Measurements from ENCODE around the gene CCDC106. TPM values are rescaled to one million over a fixed set of nuclear protein-coding genes. Genes with fewer than 3 reads are reported as not detected.

The CCDC106 gene
- total and polyA plus RNA-seq, 7 experiments from 2014 or later = 2.1 to 9.6 (median 3.7) TPM

DNA sequence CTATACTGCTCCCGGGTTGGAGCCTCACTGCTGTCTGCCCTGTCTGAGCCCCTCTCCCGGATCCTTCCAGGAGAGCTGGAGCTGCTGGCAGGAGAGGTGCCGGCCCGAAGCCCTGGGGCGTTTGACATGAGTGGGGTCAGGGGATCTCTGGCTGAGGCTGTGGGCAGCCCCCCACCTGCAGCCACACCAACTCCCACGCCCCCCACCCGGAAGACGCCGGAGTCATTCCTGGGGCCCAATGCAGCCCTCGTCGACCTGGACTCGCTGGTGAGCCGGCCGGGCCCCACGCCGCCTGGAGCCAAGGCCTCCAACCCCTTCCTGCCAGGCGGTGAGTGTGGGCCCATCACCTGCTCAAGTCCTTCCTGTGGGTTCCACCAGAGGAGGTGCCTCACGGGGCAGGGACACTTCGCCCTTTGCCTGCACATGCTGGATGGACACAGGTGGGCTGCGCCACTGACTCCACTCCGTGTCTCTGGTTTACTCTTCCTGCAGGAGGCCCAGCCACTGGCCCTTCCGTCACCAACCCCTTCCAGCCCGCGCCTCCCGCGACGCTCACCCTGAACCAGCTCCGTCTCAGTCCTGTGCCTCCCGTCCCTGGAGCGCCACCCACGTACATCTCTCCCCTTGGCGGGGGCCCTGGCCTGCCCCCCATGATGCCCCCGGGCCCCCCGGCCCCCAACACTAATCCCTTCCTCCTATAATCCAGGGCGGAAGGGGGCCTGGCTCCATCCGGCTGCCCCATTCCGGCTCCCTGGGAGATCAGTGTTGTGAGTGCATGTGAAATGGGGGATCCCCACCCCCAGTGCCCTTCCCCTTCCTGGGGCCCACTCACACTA is 46.9 kb downstream of the CCDC106 start:
- peaks cover 0 to 80% (median 11%) of the 10 kb centered on the region in 3 experiments for H3K36me3 ChIP-seq (ENCODE audit: control insufficient read depth in 2 of 3, insufficient read depth in 3 of 3, low read length in 3 of 3)
- intact Hi-C loops (cut with micrococcal nuclease) = no loop called here
- CTCF ChIA-PET = no interaction called here

DNA sequence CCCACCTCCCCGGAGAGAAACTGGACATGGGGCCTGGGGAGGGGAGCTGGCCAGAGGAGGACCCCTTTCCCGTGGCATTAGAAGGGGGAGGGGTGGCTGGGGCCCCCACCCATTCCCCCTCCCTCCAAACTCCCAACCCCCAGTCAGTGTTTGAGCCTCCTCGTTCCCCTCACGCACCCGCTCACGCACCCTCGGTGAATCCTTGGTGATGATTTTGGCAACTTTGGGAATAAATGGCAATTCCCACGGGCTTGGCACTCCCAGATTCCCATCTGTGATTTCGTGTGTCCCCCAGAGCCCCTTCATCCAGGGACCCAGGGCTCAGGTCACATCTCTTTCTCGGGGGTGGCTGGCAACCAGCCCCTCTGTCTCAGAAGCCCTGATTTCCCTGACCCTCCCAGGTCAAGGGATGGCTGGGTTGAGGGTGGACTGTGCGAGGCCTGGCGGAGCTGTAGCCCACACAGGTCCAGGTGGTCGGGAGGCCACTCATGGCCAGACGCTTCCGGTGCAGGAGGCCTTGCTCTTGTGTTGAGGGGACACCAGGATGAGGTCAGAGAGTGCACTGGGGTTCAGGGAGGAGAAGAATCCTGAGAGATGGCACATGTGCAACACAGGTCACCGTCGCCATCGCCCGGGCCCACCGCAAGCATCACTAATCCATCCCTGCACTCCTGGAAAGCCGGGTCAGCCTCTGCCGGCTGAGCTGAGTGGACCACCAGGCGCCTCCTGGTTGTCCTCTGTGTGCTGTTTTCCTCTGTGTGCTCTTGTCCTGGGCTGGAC is 47.7 kb downstream of the CCDC106 start:
- peaks cover 0 to 17% (median 4%) of the 10 kb centered on the region in 5 donors for H3K36me3 Mint-ChIP-seq

More for the DNA sequence above, 46.9 kb downstream of the CCDC106 start:
- DNase-seq = no peak
- H3K27me3 ChIP-seq (ENCODE audit: control insufficient read depth in 2 of 2, insufficient read depth in 2 of 2, low read length in 2 of 2) = no peaks in the 10 kb centered on the region
- no peaks in the 10 kb centered on the region for H3K27me3 Mint-ChIP-seq
- H3K9me3 ChIP-seq (ENCODE audit: control insufficient read depth in 2 of 3, low read length in 3 of 3) = no peaks in the 10 kb centered on the region
- H3K9me3 Mint-ChIP-seq = peaks cover 0 to 1% (median 0%) of the 10 kb centered on the region in 11 donors
- peaks cover 0 to 12% (median 3%) of the 10 kb centered on the region in 5 donors for H3K36me3 Mint-ChIP-seq
- H3K4me3 ChIP-seq (ENCODE audit: low read length) = no peak overlapping the region
- H3K27ac Mint-ChIP-seq = no peak overlapping the region
- H3K4me1 Mint-ChIP-seq = peaks cover 0 to 6% (median 0%) of the 10 kb centered on the region in 7 donors
- no peaks in the 10 kb centered on the region for H3K4me1 ChIP-seq (ENCODE audit: control insufficient read depth in 2 of 2, insufficient read depth in 2 of 2, low read length in 2 of 2)
- no peak overlapping the region for H3K4me3 Mint-ChIP-seq
- ATAC-seq = no peak
- POLR2A ChIA-PET = no interaction called here
- H3K27ac ChIP-seq (ENCODE audit: low read depth, low read length) = no peak overlapping the region

DNA sequence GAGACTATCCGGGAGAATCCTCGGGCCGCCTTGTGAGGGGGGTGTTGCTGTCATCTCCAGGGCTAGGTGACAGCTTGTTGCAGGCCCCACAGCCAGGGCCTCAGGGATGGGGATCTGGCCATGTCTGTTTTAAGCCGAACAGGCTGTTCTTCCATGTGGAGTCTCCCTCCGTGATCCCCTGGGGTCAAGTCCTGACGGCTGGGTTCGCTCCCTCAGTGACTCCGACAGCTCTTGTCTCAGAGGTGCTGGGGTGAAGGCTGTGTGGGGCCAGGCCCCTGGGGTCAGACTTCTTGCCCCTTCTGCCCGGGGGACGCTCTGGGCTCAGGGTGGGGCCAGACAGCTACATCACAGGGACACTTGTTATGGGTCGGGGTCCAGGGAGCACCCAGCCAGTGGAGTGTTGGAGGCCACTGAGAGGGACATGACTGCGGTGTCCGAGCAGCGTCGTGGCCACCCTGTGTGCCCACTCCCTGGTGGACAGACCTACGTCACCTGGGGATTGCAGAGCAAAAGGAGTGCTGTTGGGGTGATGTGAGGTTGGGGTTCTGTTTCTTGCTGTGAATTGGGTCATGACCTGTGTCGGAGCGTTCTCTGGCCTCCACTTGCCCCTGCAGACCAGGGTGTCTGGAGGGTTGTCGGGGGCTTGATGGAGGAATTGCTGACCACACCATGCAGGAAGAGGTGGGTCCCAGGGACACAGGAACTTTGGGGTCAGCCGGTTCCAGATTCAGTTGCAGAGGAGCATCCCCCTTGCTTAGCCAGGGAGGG is 48.5 kb downstream of the CCDC106 start:
- peaks cover 0 to 1% (median 0%) of the 10 kb centered on the region in 11 donors for H3K9me3 Mint-ChIP-seq
- H3K4me1 Mint-ChIP-seq = peaks cover 0 to 7% (median 0%) of the 10 kb centered on the region in 7 donors
- no peaks in the 10 kb centered on the region for H3K4me1 ChIP-seq (ENCODE audit: control insufficient read depth in 2 of 2, insufficient read depth in 2 of 2, low read length in 2 of 2)
- H3K36me3 ChIP-seq (ENCODE audit: control insufficient read depth in 2 of 3, insufficient read depth in 3 of 3, low read length in 3 of 3) = peaks cover 0 to 70% (median 0%) of the 10 kb centered on the region in 3 experiments
- ChIA-PET POLR2A (no interaction called here), CTCF (no interaction called here)
- H3K4me3 ChIP-seq (ENCODE audit: low read length) = no peak overlapping the region
- ATAC-seq (no peak), DNase-seq (no peak)
- intact Hi-C loops (cut with micrococcal nuclease) = no loop called here
- no peak overlapping the region for H3K4me3 Mint-ChIP-seq
- H3K27me3 ChIP-seq (ENCODE audit: control insufficient read depth in 2 of 2, insufficient read depth in 2 of 2, low read length in 2 of 2) = no peaks in the 10 kb centered on the region
- no peak overlapping the region for H3K27ac ChIP-seq (ENCODE audit: low read depth, low read length)
- H3K27me3 Mint-ChIP-seq = no peaks in the 10 kb centered on the region
- H3K9me3 ChIP-seq (ENCODE audit: control insufficient read depth in 2 of 3, low read length in 3 of 3) = no peaks in the 10 kb centered on the region
- peaks cover 0 to 19% (median 4%) of the 10 kb centered on the region in 5 donors for H3K36me3 Mint-ChIP-seq
- no peak overlapping the region for H3K27ac Mint-ChIP-seq

More for the DNA sequence above, 47.7 kb downstream of the CCDC106 start:
- CTCF ChIA-PET = no interaction called here
- Mint-ChIP-seq H3K4me1 (peaks cover 0 to 7% (median 0%) of the 10 kb centered on the region in 7 donors), H3K4me3 (no peak overlapping the region), H3K9me3 (peaks cover 0 to 1% (median 0%) of the 10 kb centered on the region in 11 donors), H3K27me3 (no peaks in the 10 kb centered on the region), H3K27ac (no peak overlapping the region)
- H3K27me3 ChIP-seq (ENCODE audit: control insufficient read depth in 2 of 2, insufficient read depth in 2 of 2, low read length in 2 of 2) = no peaks in the 10 kb centered on the region
- ATAC-seq (no peak), DNase-seq (no peak)
- no peaks in the 10 kb centered on the region for H3K4me1 ChIP-seq (ENCODE audit: control insufficient read depth in 2 of 2, insufficient read depth in 2 of 2, low read length in 2 of 2)
- no peak overlapping the region for H3K4me3 ChIP-seq (ENCODE audit: low read length)
- no peak overlapping the region for H3K27ac ChIP-seq (ENCODE audit: low read depth, low read length)
- POLR2A ChIA-PET = no interaction called here
- H3K9me3 ChIP-seq (ENCODE audit: control insufficient read depth in 2 of 3, low read length in 3 of 3) = no peaks in the 10 kb centered on the region
- intact Hi-C loops (cut with micrococcal nuclease) = no loop called here
- peaks cover 0 to 75% (median 4%) of the 10 kb centered on the region in 3 experiments for H3K36me3 ChIP-seq (ENCODE audit: control insufficient read depth in 2 of 3, insufficient read depth in 3 of 3, low read length in 3 of 3)

DNA sequence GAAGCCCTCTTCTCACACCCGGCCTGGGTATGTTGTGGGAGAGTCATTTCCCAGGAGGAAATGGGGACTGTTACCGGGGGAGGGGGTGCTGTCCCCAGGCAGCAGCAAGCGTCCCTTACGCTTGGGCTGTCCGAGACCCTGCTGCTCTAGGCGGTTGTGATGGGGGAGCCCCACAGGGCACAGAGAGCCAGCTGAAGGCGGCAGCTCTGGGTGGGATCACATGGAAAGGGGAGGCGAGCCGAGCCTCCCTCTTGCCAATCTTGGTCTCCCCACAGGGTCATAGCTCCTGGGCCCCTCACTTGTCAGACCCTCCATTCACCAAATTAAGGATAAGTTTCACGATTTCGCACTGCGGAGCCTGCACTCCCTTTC is 49.0 kb downstream of the CCDC106 start:
- H3K27ac ChIP-seq (ENCODE audit: low read depth, low read length) = no peak overlapping the region
- DNase-seq (no peak), ATAC-seq (no peak)
- intact Hi-C loops (cut with micrococcal nuclease) = no loop called here
- Mint-ChIP-seq H3K9me3 (peaks cover 0 to 1% (median 0%) of the 10 kb centered on the region in 11 donors), H3K36me3 (peaks cover 0 to 19% (median 4%) of the 10 kb centered on the region in 5 donors), H3K4me3 (no peak overlapping the region), H3K27me3 (no peaks in the 10 kb centered on the region), H3K4me1 (peaks cover 0 to 7% (median 0%) of the 10 kb centered on the region in 7 donors), H3K27ac (peak overlapping the region in 1 of 9 donors; percentile 14)
- CTCF ChIA-PET = no interaction called here
- no peak overlapping the region for H3K4me3 ChIP-seq (ENCODE audit: low read length)
- no peaks in the 10 kb centered on the region for H3K27me3 ChIP-seq (ENCODE audit: control insufficient read depth in 2 of 2, insufficient read depth in 2 of 2, low read length in 2 of 2)
- no peaks in the 10 kb centered on the region for H3K4me1 ChIP-seq (ENCODE audit: control insufficient read depth in 2 of 2, insufficient read depth in 2 of 2, low read length in 2 of 2)
- H3K9me3 ChIP-seq (ENCODE audit: control insufficient read depth in 2 of 3, low read length in 3 of 3) = no peaks in the 10 kb centered on the region
- peaks cover 0 to 64% (median 0%) of the 10 kb centered on the region in 3 experiments for H3K36me3 ChIP-seq (ENCODE audit: control insufficient read depth in 2 of 3, insufficient read depth in 3 of 3, low read length in 3 of 3)
- POLR2A ChIA-PET = interaction anchor here (1.1 kb wide), 1 partner anchor 26 kb away, joined by 3 read pairs; no protein-coding TSS in a partner anchor

DNA sequence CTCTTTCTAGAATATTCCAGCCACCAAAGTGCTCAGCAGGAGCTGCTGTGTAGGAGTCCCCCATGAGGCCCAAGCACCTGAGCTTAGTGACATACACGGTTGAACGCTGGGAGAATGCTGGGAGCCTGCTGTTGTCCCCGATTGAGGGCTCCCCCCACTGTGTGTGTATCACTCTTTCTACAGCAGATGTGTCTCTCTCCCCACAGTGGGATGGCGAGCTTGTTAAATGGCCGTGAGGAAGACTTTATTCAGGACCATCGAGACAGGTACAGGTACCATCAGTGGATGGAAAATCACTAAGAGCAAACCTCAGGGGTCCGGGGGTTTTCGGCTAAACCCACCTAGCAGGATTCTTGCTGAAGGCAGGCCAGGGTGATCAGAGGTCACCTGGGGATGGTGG is 49.7 kb downstream of the CCDC106 start:
- Histone ChIP-seq H3K4me3 (ENCODE audit: low read length) (no peak overlapping the region), H3K9me3 (ENCODE audit: control insufficient read depth in 2 of 3, low read length in 3 of 3) (no peaks in the 10 kb centered on the region), H3K36me3 (ENCODE audit: control insufficient read depth in 2 of 3, insufficient read depth in 3 of 3, low read length in 3 of 3) (peaks cover 0 to 58% (median 0%) of the 10 kb centered on the region in 3 experiments), H3K27ac (ENCODE audit: low read depth, low read length) (no peak overlapping the region), H3K4me1 (ENCODE audit: control insufficient read depth in 2 of 2, insufficient read depth in 2 of 2, low read length in 2 of 2) (no peaks in the 10 kb centered on the region), H3K27me3 (ENCODE audit: control insufficient read depth in 2 of 2, insufficient read depth in 2 of 2, low read length in 2 of 2) (no peaks in the 10 kb centered on the region)
- CTCF ChIA-PET = no interaction called here
- Mint-ChIP-seq H3K4me3 (no peak overlapping the region), H3K9me3 (peaks cover 0 to 1% (median 0%) of the 10 kb centered on the region in 11 donors), H3K36me3 (peaks cover 0 to 19% (median 8%) of the 10 kb centered on the region in 5 donors), H3K4me1 (peaks cover 0 to 7% (median 0%) of the 10 kb centered on the region in 7 donors), H3K27me3 (no peaks in the 10 kb centered on the region), H3K27ac (peak overlapping the region in 2 of 9 donors; percentile 14 to 74)
- ATAC-seq (no peak), DNase-seq (no peak)
- POLR2A ChIA-PET = interaction anchor here (1.1 kb wide), 1 partner anchor 27 kb away, joined by 3 read pairs; no protein-coding TSS in a partner anchor
- intact Hi-C loops (cut with micrococcal nuclease) = no loop called here

DNA sequence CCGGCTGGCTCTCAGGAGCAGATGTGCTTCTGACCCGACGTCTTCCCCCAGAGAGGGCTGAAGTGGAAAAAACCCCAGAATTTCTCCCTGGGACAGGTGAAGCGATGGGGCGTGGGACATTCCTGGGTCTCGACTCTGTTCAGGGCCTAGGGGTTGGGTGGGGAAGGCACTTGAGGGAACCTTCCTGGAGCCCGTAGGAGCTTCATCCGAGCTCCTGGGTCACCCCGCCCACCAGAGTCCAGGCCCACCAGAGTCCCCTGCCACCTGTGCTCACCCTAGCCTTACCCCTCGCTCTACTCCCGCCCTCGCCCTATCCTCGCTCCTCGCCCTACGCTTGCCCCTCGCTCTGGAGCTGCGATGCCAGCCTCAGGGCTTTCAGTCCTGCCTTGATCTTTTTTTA is 50.2 kb downstream of the CCDC106 start:
- Histone ChIP-seq H3K4me1 (ENCODE audit: control insufficient read depth in 2 of 2, insufficient read depth in 2 of 2, low read length in 2 of 2) (no peaks in the 10 kb centered on the region), H3K4me3 (ENCODE audit: low read length) (no peak overlapping the region), H3K36me3 (ENCODE audit: control insufficient read depth in 2 of 3, insufficient read depth in 3 of 3, low read length in 3 of 3) (peaks cover 0 to 52% (median 0%) of the 10 kb centered on the region in 3 experiments), H3K27me3 (ENCODE audit: control insufficient read depth in 2 of 2, insufficient read depth in 2 of 2, low read length in 2 of 2) (no peaks in the 10 kb centered on the region), H3K27ac (ENCODE audit: low read depth, low read length) (no peak overlapping the region), H3K9me3 (ENCODE audit: control insufficient read depth in 2 of 3, low read length in 3 of 3) (no peaks in the 10 kb centered on the region)
- intact Hi-C loops (cut with micrococcal nuclease) = no loop called here
- POLR2A ChIA-PET = interaction anchor here (1.1 kb wide), 1 partner anchor 27 kb away, joined by 3 read pairs; no protein-coding TSS in a partner anchor
- H3K27ac Mint-ChIP-seq = no peak overlapping the region
- CTCF ChIA-PET = no interaction called here
- no peaks in the 10 kb centered on the region for H3K27me3 Mint-ChIP-seq
- H3K9me3 Mint-ChIP-seq = peaks cover 0 to 1% (median 0%) of the 10 kb centered on the region in 11 donors
- peaks cover 0 to 16% (median 8%) of the 10 kb centered on the region in 5 donors for H3K36me3 Mint-ChIP-seq
- H3K4me1 Mint-ChIP-seq = peaks cover 0 to 7% (median 0%) of the 10 kb centered on the region in 7 donors
- ATAC-seq (no peak), DNase-seq (no peak)
- no peak overlapping the region for H3K4me3 Mint-ChIP-seq

Data from naive thymus-derived CD4-positive, alpha-beta T cell (primary cell).